GM19455 (cell line): ENCODE measurements around the gene KREMEN1.
"Not testable (repeated sequence)": the region's sequence is repeated elsewhere in the genome, so short reads cannot be mapped to it uniquely, and the experiment has no call there.

Experiments
- ATAC-seq: cut with Tn5 transposase; IDR thresholded peaks from one replicate; pipeline ENCODE4 v1.9.1; 2021; ENCODE audit not compliant: unreplicated experiment

Gene KREMEN1

DNA sequence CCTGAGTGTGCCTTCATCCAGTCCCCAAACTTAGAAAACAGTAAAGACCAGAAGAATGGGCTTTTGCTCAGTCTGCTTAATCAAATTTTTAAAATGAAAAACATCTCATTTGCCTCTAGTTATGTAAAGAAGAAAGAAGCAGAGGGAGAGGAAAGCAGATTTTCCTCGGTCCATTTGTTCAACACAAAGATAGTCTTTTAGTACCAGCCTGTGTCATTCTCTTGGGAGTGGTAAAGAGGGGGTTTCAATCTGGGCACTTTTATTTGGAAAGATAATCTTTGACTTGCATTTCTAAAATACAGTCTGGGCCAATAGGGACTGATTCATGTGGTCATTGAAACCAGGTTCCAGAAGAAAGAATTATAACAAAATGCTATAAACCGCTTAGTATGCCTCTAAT is 29.5 kb downstream of the KREMEN1 start:
- ATAC-seq, result no peak

DNA sequence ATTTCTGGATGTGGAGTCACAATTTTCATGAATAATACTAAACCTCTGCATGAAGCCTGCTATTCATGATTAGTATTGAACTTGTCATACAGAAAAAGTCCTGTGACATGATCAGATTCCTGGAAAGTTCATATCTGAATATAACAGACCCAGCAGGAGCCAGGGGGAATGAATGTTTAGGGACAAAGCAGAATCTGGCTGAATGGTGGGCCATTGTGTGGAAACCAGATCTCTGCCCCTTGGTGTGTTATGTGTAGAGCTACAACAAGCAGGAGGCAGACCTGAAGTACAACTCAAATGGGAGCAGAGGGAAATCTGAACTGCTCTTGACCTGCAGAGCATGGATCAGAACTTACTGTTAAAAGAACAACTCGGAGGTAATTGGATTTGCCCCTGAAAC is 30.3 kb downstream of the KREMEN1 start:
- no peak for ATAC-seq

GRCh38 chr22:29105468-29105867 is 32.6 kb downstream of the KREMEN1 start:
- ATAC-seq, result no peak

- ATAC-seq, result no peak
These were observed 34.0 kb downstream of the KREMEN1 start for GRCh38 chr22:29106839-29107238.

- ATAC-seq, result no peak
These were observed 35.3 kb downstream of the KREMEN1 start for GRCh38 chr22:29108137-29108536.

- ATAC-seq, result no peak
These were observed 37.0 kb downstream of the KREMEN1 start for GRCh38 chr22:29109822-29110221.

DNA sequence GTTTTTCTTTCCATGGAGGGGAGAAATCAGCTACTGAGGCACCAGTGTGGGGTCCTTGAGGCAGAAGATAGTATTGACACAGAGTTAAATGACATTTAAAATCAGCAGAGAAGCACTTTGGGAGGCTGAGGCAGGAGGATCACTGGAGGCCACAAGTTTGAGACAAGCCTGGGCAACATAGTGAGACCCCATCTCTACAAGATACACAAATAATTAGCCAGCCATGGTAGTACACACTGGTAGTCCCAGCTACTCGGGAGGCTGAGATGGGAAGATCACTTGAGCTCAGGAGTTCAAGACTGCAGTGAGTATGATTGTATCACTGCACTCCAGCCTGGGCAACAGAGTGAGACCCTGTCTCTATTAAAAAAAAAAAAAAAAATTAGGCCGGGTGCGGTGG is 38.1 kb downstream of the KREMEN1 start:
- ATAC-seq, result no peak

DNA sequence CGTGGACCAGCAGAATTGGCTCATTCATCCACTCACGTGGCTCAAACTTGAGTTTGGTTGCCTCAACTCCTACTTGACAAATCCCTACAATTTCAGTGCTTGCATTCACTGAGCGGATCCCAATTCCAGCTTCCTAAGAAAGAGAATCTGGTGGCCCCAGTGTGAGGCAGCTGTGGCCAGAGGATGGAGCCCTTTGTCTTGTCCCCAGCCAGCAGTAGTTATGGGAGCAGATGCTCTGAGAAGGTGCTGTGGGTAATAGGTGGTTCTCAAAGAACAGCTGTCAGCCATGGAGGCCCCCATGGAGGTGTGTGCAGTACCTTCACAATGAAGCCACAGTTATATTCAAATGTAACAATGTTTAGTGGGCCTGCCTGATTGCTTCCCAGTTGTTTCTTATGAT is 39.3 kb downstream of the KREMEN1 start:
- ATAC-seq, result no peak

DNA sequence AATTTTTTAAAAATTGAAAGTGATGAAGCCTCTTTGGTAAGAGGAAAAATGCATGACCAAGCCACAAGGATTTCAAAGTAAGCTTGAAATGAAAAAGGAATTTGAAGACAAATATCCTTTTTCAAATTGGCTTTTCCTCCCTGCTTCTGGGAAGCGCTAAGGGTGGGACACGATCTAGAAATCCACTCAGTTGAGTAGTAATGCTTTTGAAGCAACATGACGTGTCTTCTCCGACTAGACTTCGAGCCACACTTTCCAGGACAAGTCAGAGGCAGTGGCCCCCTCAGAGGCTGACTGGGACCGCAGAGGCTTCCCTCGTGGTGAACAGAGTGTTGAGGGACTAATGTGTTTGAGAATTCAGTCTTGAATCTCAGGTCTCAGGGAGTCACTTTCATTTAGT is 39.8 kb downstream of the KREMEN1 start:
- no peak for ATAC-seq

DNA sequence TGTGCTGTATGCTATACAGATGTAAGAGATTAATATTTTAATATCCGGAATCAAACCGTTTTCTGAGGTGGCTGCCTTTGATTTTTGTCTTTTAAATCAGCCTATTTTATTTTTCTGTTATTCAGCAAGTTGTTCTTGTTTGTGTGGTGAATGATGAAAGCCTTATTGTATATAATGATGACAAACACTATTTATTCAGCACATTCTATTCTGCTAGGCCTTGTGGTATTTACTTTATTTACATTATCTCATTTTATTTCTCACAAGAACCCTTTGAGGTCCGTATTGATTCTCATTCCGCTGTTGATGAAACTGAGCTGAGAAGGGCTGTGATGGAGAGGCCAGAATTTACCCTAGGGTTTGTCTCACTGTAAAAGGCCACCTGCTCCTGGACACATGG is 40.5 kb downstream of the KREMEN1 start:
- no peak for ATAC-seq

DNA sequence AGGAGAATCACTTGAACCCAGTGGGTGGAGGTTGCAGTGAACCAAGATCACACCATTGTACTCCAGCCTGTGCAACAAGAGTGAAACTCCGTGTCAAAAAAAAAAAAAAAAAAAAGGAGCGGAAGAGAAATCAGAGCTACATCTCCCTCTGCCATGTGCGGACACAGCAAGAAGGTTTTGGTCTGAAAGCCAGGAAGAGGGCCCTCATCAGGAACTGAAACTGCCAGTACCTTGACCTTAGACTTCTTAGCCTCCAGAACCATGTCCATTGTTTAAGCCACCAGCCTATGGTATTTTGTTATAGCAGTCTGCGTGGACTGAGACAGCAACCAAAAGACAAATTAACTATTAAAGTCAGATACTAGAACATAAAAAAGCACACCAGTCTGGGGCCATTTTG is 41.6 kb downstream of the KREMEN1 start:
- ATAC-seq, result no peak

DNA sequence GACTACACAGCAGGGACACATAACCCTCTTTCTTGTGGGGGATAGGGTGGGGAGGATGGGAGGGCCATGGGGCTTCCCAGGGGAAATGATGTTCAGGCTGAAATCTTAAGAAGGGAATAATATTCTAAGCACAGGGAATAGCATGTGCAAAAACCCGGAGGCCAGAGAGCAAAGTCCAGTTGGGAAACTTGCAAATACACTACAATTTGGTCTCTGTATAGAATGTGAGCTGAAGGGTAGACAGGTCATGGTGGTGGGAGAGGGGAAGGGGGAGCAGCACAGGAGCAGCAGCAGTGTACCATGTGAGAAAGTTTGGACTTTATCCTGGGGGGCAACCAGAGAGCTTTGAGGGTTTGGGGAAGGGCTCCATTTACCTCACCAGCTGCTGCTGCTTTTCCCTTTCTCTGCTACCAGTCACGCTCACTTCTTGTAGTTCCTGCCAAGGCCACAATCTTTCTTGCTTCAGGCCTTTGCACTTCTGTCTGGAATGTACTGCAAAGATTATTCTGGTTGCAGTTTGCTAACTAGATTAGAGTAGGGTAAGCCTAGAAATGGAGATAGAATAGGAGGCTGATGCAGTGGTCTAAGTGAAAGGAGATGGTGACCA is 43.0 kb downstream of the KREMEN1 start:
- ATAC-seq, result no peak

GRCh38 chr22:29116397-29117123 is 43.7 kb downstream of the KREMEN1 start:
- no peak for ATAC-seq

DNA sequence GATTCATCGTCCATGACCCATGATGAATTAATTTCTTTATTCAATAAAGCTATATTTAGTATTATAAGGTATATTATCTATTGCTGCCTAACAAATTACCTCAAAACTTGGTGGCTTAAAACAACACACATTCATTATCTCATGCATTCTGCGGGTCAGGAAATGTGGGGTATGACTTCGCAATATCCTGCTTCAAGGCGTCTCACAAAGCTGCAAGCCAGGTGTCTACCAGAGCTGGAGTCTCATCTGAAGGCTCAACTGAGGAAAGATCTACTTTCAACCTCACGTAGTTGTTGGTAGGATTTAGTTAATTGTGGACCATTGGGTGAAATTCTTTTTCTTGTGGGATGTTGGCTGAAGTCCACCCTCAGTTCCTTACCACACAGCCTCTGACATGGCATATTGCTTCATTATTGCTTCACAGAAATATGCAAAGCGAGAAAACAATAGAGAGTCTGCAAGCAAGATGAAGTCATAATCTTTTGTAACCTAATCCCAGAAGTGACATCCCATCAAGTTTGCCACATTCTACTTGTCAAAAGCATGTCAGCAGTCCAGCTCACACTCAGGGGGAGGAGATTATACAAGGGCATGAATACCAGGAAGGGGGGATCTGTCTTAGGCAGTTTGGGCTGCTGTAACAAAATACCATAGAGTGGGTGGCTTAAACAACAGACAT is 45.1 kb downstream of the KREMEN1 start:
- no peak for ATAC-seq

GRCh38 chr22:29120098-29120912 is 47.5 kb downstream of the KREMEN1 start:
- not testable (repeated sequence) for ATAC-seq

- ATAC-seq, result no peak
These were observed 48.3 kb downstream of the KREMEN1 start for GRCh38 chr22:29121124-29121523.

DNA sequence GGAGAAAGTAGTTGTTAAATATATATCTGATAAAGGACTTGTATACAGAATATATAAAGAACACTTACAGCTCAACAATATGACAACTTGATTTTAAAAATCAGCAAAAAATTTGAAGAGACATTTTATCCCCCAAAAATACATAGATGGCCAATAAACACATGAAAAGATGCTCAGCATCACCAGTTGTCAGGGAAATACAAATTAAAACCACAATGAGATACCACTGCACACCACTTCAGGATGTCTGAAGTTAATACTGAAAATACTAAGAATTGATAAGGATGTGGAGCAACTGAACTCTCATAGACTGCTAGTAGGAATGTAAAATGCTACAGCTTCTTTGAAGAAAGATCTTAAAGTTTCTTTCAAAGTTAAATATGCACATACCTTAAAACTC is 49.2 kb downstream of the KREMEN1 start:
- ATAC-seq, result no peak

GRCh38 chr22:29124777-29125442 is 52.1 kb downstream of the KREMEN1 start:
- ATAC-seq, result no peak

DNA sequence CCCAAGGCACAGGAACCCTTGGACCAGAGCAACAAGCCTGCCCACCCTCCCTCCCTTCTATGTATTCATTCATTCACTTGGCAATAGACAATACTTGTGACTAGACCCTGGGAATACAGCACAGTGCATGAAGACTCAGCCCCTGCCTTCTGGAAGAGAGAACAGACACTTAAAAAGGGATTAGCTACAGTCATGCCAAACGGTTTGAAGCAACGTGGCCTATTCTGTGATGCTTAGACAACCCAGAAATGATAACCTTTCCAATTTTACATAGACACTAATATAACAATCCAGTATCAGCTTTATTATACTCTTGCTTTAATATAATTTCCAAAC is 52.6 kb downstream of the KREMEN1 start:
- ATAC-seq, result no peak

- ATAC-seq, result no peak
These were observed 53.0 kb downstream of the KREMEN1 start for GRCh38 chr22:29125844-29126243.
